Liver (tissue), 9 donors: ENCODE results near the gene CLEC20A. TPM values are rescaled to one million over a fixed set of nuclear protein-coding genes. Genes with fewer than 3 reads are reported as not detected.

Experiments
- DNase-seq: peaks from one replicate; pipeline ENCODE4 v3.0.0-alpha.2; 2017; ENCODE audit warnings: low spot score
- H3K27ac ChIP-seq, 2 donors: one replicate each; pipeline ENCODE4 v1.7.0; 2013; ENCODE audit warnings: inconsistent platforms in 2 of 2, low read length in 2 of 2, control low read depth in 1 of 2, low read depth in 1 of 2, mild to moderate bottlenecking in 1 of 2
- H3K27me3 ChIP-seq, 4 donors: one replicate each; pipeline versions ENCODE4 v1.6.1 to v1.7.0; 2013; ENCODE audit warnings: low read length in 3 of 4, inconsistent platforms in 1 of 4, mild to moderate bottlenecking in 1 of 4, moderate library complexity in 1 of 4; ENCODE audit not compliant: control insufficient read depth in 4 of 4, insufficient read depth in 4 of 4
- H3K36me3 ChIP-seq, 4 donors: one replicate each; pipeline versions ENCODE4 v1.6.1 to v1.7.0; 2013; ENCODE audit warnings: low read length in 3 of 4, mild to moderate bottlenecking in 3 of 4, low read depth in 1 of 4, moderate library complexity in 1 of 4; ENCODE audit not compliant: control insufficient read depth in 4 of 4, insufficient read depth in 3 of 4
- H3K4me1 ChIP-seq, 4 donors: one replicate each; pipeline versions ENCODE4 v1.6.1 to v1.7.0; 2013; ENCODE audit warnings: low read length in 3 of 4, mild to moderate bottlenecking in 3 of 4, moderate library complexity in 1 of 4; ENCODE audit not compliant: control insufficient read depth in 4 of 4, insufficient read depth in 4 of 4
- H3K4me3 ChIP-seq, 3 donors: one replicate each; pipeline versions ENCODE4 v1.6.1 to v1.7.0; 2013; ENCODE audit warnings: low read length in 3 of 3, control low read depth in 1 of 3, low read depth in 1 of 3, mild to moderate bottlenecking in 1 of 3
- H3K9ac ChIP-seq, 2 donors: one replicate each; pipeline ENCODE4 v1.7.0; 2013; ENCODE audit warnings: low read length in 2 of 2, mild to moderate bottlenecking in 2 of 2, moderate library complexity in 2 of 2, control low read depth in 1 of 2, low read depth in 1 of 2
- H3K9me3 ChIP-seq, 4 donors: one replicate each; pipeline versions ENCODE4 v1.6.1 to v1.7.0; 2013; ENCODE audit warnings: low read length in 3 of 4; ENCODE audit not compliant: control insufficient read depth in 4 of 4
- ATF3 ChIP-seq: IDR thresholded peaks from 2 replicates; pipeline ENCODE4 v1.6.1; 2016; ENCODE audit warnings: antibody characterized with exemption
- CTCF ChIP-seq: fragments of 150-350 bp; IDR thresholded peaks from 2 replicates; pipeline ENCODE4 v1.5.1; 2017; ENCODE audit warnings: improper control_type of control experiment, low read depth, low read length; ENCODE audit not compliant: missing input control
- EGR1 ChIP-seq, 2 donors: IDR thresholded peaks; 2 replicates each; pipeline ENCODE4 v1.6.1; 2016 to 2018; ENCODE audit warnings: antibody characterized with exemption in 2 of 2, low read depth in 2 of 2
- FOXA1 ChIP-seq: IDR thresholded peaks from 2 replicates; pipeline ENCODE4 v1.6.1; 2016; ENCODE audit warnings: antibody characterized with exemption
- FOXA2 ChIP-seq: IDR thresholded peaks from 2 replicates; pipeline ENCODE4 v1.6.1; 2016; ENCODE audit warnings: antibody characterized with exemption
- JUND ChIP-seq, 2 donors: IDR thresholded peaks; 2 replicates each; pipeline ENCODE4 v1.6.1; 2016; ENCODE audit warnings: antibody characterized with exemption in 2 of 2
- NR2F2 ChIP-seq: IDR thresholded peaks from 2 replicates; pipeline ENCODE4 v1.6.1; 2016; ENCODE audit warnings: antibody characterized with exemption
- RAD21 ChIP-seq, 2 donors: IDR thresholded peaks; 2 replicates each; pipeline ENCODE4 v1.6.1; 2016; ENCODE audit warnings: antibody characterized with exemption in 2 of 2, mild to moderate bottlenecking in 2 of 2
- REST ChIP-seq: IDR thresholded peaks from 2 replicates; pipeline ENCODE4 v1.6.1; 2016; ENCODE audit warnings: antibody characterized with exemption, mild to moderate bottlenecking
- TAF1 ChIP-seq: conservative IDR thresholded peaks from 2 replicates; pipeline ENCODE4 v1.6.1; 2016; ENCODE audit warnings: antibody characterized with exemption, mild to moderate bottlenecking
- YY1 ChIP-seq: IDR thresholded peaks from 2 replicates; pipeline ENCODE4 v1.6.1; 2016; ENCODE audit warnings: antibody characterized with exemption, mild to moderate bottlenecking
- WGBS: extraction: QIAGEN DNeasy Blood & Tissue Kit; methylation state at CpG from one replicate; pipeline ENCODE4 v1.1.7; 2013; 5-methylcytosine and 5-hydroxymethylcytosine counted together
- polyA plus RNA-seq, 2 donors: library from polyadenylated mRNA; stranded (reverse) in 1 of 2; unstranded in 1 of 2; fragments of 200-250 nt in 1 of 2; fragments of >200 nt in 1 of 2; fragmentation: Nextera tagmentation in 1 of 2; extraction: Ambion mirVana in 1 of 2; gene quantifications; one replicate each; pipeline versions ENCODE4 v1.2.1 to v1.2.3, GENCODE V29; 2013 to 2015
- total RNA-seq, 2 donors: library from RNA; depleted of rRNA; stranded (reverse); fragments of >200 nt; gene quantifications; one replicate each; pipeline ENCODE4 v1.2.3, GENCODE V29; 2014
- donor health status: healthy.
- donor health status: healthy.
- donor health status: healthy.
- donor health status: healthy.
- donor health status: healthy.

The CLEC20A gene
- total and polyA plus RNA-seq, 4 donors = 0.33 TPM; not detected in 3

- H3K9ac ChIP-seq = no peak overlapping the region
- peak; percentile 90 for DNase-seq
- H3K9me3 ChIP-seq = no peaks in the 10 kb centered on the region
- TF ChIP-seq FOXA1 = no peak
- peak; percentile 93 for TF ChIP-seq CTCF
- TF ChIP-seq EGR1 (IDR thresholded peaks at IDR 0.05; ENCODE audit: low read depth in 2 of 2) = no peak
- no peak for TF ChIP-seq REST
- peak; percentile 96 to 97 for TF ChIP-seq RAD21 (IDR thresholded peaks at IDR 0.05)
- no peak overlapping the region for H3K27ac ChIP-seq
- peaks cover 0 to 25% (median 12%) of the 10 kb centered on the region in 4 donors for H3K4me1 ChIP-seq
- no peaks in the 10 kb centered on the region for H3K27me3 ChIP-seq
- no peaks in the 10 kb centered on the region for H3K36me3 ChIP-seq
- 14% methylated on average over 13 of the region's 13 CpGs for WGBS
- H3K4me3 ChIP-seq = no peak overlapping the region
Measured at GRCh38 chr1:178532392-178532791, 35.6 kb upstream of the CLEC20A start.

GRCh38 chr1:178531887-178532286 is 35.1 kb upstream of the CLEC20A start:
- Histone ChIP-seq H3K9me3 (no peaks in the 10 kb centered on the region), H3K27ac (no peak overlapping the region), H3K4me1 (peaks cover 0 to 20% (median 8%) of the 10 kb centered on the region in 4 donors), H3K9ac (no peak overlapping the region), H3K27me3 (no peaks in the 10 kb centered on the region), H3K36me3 (no peaks in the 10 kb centered on the region), H3K4me3 (no peak overlapping the region)
- 65% methylated on average over 10 of the region's 10 CpGs for WGBS
- TF ChIP-seq CTCF = no peak
- TF ChIP-seq EGR1 (IDR thresholded peaks at IDR 0.05; ENCODE audit: low read depth in 2 of 2) = no peak
- no peak for TF ChIP-seq YY1
- TF ChIP-seq TAF1 = no peak
- no peak for TF ChIP-seq JUND (IDR thresholded peaks at IDR 0.05)
- TF ChIP-seq FOXA2 = no peak
- TF ChIP-seq ATF3 = no peak
- TF ChIP-seq RAD21 (IDR thresholded peaks at IDR 0.05) = no peak
- no peak for TF ChIP-seq FOXA1
- TF ChIP-seq NR2F2 = no peak
- DNase-seq = no peak
